LNCAP (cell line): ENCODE measurements around the gene CUL1.

Experiments
- TF ChIP-seq, protein P1 (sequence below): fragments of 450-650 bp; IDR thresholded peaks from 2 replicates; pipeline ENCODE4 v1.5.1; 2017; ENCODE audit warnings: mild to moderate bottlenecking

Gene CUL1

DNA sequence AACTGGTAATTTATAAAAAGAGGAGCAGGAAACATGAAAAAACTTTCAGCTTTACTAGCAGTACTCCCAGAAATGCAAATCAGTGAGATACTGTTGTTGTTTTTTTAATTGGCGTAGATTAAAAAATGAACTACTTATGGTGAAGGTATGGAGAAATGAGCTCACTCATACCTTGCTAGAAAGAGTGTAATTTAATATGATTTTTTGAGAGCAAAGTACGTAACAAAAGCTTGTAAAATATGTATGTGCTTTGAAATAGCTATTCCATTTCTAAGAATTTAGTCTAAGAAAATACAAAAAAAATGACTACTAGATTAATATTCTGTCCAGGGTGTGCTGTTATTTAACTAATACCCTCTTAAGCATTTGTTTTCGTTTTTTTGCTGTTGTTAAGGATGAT is 5.5 kb downstream of the CUL1 start:
- TF ChIP-seq, protein P1, sequence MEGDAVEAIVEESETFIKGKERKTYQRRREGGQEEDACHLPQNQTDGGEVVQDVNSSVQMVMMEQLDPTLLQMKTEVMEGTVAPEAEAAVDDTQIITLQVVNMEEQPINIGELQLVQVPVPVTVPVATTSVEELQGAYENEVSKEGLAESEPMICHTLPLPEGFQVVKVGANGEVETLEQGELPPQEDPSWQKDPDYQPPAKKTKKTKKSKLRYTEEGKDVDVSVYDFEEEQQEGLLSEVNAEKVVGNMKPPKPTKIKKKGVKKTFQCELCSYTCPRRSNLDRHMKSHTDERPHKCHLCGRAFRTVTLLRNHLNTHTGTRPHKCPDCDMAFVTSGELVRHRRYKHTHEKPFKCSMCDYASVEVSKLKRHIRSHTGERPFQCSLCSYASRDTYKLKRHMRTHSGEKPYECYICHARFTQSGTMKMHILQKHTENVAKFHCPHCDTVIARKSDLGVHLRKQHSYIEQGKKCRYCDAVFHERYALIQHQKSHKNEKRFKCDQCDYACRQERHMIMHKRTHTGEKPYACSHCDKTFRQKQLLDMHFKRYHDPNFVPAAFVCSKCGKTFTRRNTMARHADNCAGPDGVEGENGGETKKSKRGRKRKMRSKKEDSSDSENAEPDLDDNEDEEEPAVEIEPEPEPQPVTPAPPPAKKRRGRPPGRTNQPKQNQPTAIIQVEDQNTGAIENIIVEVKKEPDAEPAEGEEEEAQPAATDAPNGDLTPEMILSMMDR, result no peak

DNA sequence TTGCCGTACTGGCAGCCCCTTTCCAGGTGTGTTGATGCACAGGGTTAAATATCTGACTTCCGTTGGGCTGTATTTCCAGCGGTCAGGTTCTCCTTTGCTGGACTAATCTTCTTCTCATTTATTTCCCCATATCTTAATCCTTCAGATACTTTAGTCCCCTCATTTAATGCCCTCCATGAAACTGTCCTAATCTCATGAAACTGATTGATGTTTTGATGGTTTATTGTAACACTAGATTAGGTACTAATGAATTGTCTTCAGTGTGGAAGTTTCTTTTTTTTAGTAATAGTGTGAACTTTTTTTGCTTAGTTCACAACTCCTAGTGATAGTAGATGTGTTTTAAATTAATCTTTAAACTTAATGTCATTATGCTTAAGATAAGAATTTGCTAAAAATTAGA is 6.3 kb downstream of the CUL1 start:
- TF ChIP-seq, protein P1, result no peak

DNA sequence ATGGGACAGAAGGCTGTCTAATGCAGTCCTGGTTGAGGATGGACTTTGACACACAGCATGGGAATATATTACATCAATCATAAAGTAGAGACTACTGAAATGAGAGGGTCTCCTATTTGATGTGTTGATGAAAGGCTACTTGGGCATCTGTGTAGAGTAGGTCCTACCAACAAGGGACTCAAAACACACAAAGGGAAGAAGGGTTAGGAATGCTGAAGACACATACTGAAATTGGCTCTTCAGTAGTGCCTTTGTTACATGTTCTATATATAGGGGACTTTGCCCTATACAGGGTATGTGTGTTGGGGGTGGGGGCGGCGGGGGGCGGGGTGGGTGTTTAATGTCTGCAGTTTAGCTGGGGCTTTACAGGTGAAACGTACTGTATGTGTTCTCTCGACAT is 7.7 kb downstream of the CUL1 start:
- TF ChIP-seq, protein P1, result no peak

DNA sequence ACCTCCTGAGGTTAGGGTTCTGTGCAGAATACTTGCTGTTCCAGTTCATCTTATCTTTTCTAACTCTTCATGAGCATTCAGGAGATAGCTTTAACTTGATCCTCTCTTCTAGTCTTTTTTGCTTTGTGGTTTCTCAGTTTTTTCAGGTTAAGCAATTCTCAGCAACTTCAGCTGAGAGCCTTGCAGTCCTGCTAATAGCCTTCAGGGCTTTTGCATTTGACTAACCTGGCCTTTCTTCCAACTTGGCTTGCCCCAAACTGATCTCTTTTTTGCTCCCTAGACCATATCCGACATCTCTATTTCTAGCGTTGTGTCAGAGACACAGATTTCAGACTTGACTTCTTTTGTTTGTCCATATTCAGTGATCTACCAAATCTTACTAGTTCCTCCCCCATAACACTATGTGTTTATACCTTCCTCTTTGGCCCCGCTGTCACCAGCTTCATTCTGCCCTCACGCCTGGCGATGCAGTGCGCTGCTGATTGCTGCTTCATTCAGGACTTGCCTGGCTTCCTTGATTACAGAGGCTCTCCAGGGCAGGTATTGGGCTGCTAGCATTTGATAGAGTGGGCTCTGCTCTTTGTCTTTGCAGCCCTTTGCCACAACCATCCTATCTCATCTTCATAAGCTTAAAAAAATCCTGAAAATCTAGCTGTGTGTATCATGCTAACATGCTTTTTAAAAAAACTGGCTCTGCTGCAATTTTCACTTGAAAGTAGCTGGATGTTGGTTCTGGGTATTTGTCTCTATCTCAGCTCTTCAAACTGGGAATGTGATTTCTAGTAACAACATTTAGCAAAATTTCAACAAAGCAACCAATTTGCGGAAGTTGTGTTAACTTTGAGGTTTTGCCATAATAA is 9.6 kb downstream of the CUL1 start:
- TF ChIP-seq, protein P1, result no peak

DNA sequence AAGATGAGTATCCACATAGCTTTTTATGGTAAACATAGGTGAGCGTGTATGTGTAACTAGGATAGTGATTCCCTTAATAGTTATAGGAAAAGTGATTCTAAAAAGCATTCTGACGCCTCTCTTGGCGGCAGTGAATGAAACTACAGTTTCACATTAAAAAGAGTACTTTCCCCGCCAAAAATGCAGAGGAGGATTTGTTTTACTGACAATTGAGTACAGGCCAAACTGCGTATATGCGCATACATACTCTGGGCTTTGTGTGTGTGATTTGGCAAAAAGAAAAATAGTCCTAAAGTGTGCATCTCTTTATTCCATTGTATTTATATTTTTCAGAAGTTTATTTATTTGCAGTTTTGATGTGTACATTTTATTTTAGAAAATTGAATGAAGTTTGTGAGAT is 10.3 kb downstream of the CUL1 start:
- TF ChIP-seq, protein P1, result no peak

DNA sequence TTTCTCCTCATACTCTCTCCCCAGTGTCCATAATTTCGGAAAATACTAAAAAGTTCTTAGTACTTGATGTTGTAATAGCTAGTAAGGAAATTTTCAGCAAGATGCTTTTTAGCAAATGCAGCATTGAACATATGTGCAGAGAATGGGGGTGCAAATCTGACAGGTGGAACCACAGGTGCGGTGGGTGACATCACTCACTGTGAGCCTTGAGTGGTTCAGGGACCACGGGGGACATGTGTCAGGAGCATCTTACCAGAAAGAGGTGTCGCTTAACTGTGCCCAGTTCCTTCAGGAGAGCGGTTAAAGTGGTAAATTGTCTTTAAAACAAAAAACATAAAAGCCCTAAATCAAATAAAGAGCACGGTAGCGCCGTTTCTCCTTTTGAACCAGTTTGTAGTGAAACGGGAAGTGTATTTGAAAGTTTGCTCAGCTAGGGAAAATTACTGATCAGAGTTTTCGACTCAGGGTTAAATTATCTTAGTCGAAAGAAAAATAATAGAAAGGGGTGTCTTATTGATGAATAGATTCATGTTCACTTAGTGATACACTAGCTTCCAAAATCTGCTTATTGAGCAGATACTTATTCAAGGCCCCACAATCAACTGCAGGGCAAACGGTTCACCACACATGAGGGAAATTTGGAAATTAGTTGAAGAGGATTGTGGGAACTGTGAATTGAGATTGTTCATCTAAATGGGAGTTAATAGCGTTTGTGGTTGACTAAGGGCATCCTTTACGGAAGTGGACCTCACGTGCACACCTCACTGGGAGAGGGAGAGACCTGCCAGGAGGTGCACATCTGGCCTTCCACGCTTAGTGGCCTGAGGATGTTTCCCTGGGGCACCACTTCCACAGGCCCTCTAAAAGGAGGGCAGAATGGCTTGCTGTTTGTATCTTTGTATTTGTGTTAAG is 12.7 kb downstream of the CUL1 start:
- TF ChIP-seq, protein P1, result no peak

DNA sequence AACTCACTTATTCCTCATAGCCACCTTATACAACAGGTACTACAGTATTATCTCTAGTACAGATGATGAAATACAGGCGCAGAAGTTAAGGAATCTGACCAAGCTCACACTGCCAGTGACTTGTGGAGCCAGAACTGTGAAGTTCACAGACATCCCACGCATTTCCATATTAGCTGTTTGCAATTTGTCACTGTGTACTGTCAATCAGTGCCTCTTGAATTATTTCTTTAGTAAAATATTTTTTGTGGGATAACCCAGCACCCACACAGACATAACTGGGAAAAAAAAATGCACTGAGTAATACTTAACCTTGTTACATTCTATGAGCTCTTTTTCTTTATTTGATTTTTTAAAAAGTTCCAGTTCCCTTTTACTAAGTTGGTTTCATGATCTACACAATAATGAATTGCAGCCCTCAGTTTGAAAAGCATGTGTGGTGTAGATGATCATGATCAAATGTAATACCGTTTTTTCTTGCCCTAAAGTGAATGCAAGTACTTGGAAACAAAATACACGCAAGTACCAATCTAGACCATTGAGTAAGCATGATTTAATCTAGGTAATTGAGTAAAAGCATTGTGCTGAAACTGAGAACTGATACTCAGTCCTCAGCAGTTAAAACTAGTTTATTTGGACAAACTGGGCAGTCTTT is 14.1 kb downstream of the CUL1 start:
- TF ChIP-seq, protein P1, result no peak
